ENCODE data around the gene TRIM44. TPM values are rescaled to one million over a fixed set of nuclear protein-coding genes. Genes with fewer than 3 reads are reported as not detected.

TRIM44 gene
- total and polyA plus RNA-seq, 8 donors: 5.1 to 65.3 (median 19.1) TPM

DNA sequence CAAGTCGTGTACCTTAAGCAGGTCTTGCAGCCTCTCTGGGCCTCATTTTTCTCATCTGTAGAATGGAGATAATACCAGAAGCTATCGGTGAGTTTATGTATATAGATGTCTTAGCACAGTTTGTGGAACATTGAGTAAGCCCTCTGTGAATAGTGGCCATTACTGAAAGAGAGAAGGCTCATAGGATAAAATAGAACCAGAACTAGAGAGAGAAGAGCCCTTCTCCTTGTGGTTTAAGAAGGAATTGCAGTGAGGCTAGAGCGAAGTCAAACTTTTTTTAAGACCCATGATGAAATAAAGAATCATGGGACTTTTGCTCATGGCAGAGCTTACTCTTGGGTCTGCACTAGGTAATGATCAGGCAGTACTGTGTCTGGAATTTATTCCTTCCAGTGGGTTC, 137.1 kb downstream of the TRIM44 start:
- no peak for TF ChIP-seq POLR2A (IDR thresholded peaks at IDR 0.05)
- no peak for TF ChIP-seq EP300 (IDR thresholded peaks at IDR 0.05)
- TF ChIP-seq POLR2AphosphoS5 (IDR thresholded peaks at IDR 0.05): no peak
- TF ChIP-seq CTCF (IDR thresholded peaks at IDR 0.05): no peak
- no peak overlapping the region for H3K27ac ChIP-seq
- no peak for DNase-seq
- intact Hi-C loops (cut with DNase I; ENCODE audit: low total_unique reads): no loop called here
- no peaks in the 10 kb centered on the region for H3K27me3 ChIP-seq
- H3K4me1 ChIP-seq: peaks cover 0 to 3% (median 0%) of the 10 kb centered on the region in 4 donors
- WGBS, 5 donors: 95 to 98% (median 96%) methylated on average over 3 of the region's 3 CpGs
- H3K36me3 ChIP-seq: no peaks in the 10 kb centered on the region
- no peak overlapping the region for H3K4me3 ChIP-seq
- no peaks in the 10 kb centered on the region for H3K9me3 ChIP-seq

GRCh38 chr11:35800970-35801953, 138.7 kb downstream of the TRIM44 start:
- H3K27me3 ChIP-seq: no peaks in the 10 kb centered on the region
- H3K27ac ChIP-seq: no peak overlapping the region
- 66 to 79% (median 76%) methylated on average over 5 of the region's 5 CpGs for WGBS, 5 donors
- peaks cover 0 to 3% (median 0%) of the 10 kb centered on the region in 4 donors for H3K4me1 ChIP-seq
- H3K9me3 ChIP-seq: no peaks in the 10 kb centered on the region
- H3K4me3 ChIP-seq: no peak overlapping the region
- TF ChIP-seq CTCF (IDR thresholded peaks at IDR 0.05): no peak
- intact Hi-C loops (cut with DNase I; ENCODE audit: low total_unique reads): no loop called here
- DNase-seq: peak in 1 of 2 donors; percentile 54
- H3K36me3 ChIP-seq: peaks cover 0 to 2% (median under 1%) of the 10 kb centered on the region in 4 donors

- DNase-seq: no peak
- no peaks in the 10 kb centered on the region for H3K27me3 ChIP-seq
- H3K9me3 ChIP-seq: no peaks in the 10 kb centered on the region
- H3K4me1 ChIP-seq: peaks cover 0 to 3% (median 0%) of the 10 kb centered on the region in 4 donors
- intact Hi-C loops (cut with DNase I; ENCODE audit: low total_unique reads): no loop called here
- TF ChIP-seq EP300 (IDR thresholded peaks at IDR 0.05) (no peak), CTCF (IDR thresholded peaks at IDR 0.05) (no peak), POLR2A (IDR thresholded peaks at IDR 0.05) (no peak)
- no peak overlapping the region for H3K27ac ChIP-seq
- WGBS, 5 donors: 82 to 92% (median 86%) methylated on average over 3 of the region's 3 CpGs
- no peak overlapping the region for H3K4me3 ChIP-seq
- H3K36me3 ChIP-seq: peaks cover 0 to 11% (median 8%) of the 10 kb centered on the region in 4 donors
Observed at GRCh38 chr11:35802221-35802620, 139.6 kb downstream of the TRIM44 start.

DNA sequence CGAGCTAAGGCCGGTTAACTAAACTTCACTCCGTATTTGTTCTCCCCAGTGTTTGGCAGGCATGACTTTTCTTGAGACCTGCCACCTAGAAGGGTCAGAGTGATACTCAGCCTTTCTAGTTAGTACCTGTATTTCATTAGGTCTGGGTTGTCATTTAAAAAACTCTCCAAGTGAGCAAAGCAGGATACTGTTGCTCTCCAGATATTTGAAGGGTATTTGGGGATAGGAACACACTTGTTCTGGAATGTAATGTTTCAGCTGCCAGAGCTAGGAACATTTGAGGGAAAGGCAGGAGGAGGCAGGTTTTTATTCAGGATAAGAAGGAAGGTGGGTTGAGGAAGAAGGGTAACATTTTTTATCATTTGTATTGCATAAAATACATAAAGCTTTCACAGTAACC, 140.1 kb downstream of the TRIM44 start:
- intact Hi-C loops (cut with DNase I; ENCODE audit: low total_unique reads): no loop called here
- Histone ChIP-seq H3K27ac (no peak overlapping the region), H3K27me3 (no peaks in the 10 kb centered on the region), H3K9me3 (no peaks in the 10 kb centered on the region), H3K4me3 (no peak overlapping the region), H3K36me3 (peaks cover 0 to 15% (median 11%) of the 10 kb centered on the region in 4 donors), H3K4me1 (peaks cover 0 to 3% (median 0%) of the 10 kb centered on the region in 4 donors)
- no peak for DNase-seq
- WGBS, 5 donors: 62 to 82% (median 70%) methylated on average over 3 of the region's 3 CpGs
- no peak for TF ChIP-seq EP300 (IDR thresholded peaks at IDR 0.05)
- no peak for TF ChIP-seq POLR2AphosphoS5 (IDR thresholded peaks at IDR 0.05)
- no peak for TF ChIP-seq CTCF (IDR thresholded peaks at IDR 0.05)
- no peak for TF ChIP-seq POLR2A (IDR thresholded peaks at IDR 0.05)
